ENCODE data around the gene OR2AJ1.
"Not testable (repeated sequence)": the region's sequence is repeated elsewhere in the genome, so short reads cannot be mapped to it uniquely, and the experiment has no call there.

The OR2AJ1 gene

GRCh38 chr1:247924868-247925267 is at the start of gene OR2AJ1:
Gene OR2AJ1, plus strand, starts transcription at chr1:247924889. Its CDS starts 8,880 bp downstream, at chr1:247933769.
- no peak for DNase-seq (ENCODE audit: low read depth)

- DNase-seq (ENCODE audit: low read depth) = no peak
Observed at GRCh38 chr1:247883346-247883745, 41.3 kb upstream of the OR2AJ1 start.

- DNase-seq (ENCODE audit: low read depth) = no peak
Observed at GRCh38 chr1:247884797-247885413, 39.8 kb upstream of the OR2AJ1 start.

- DNase-seq (ENCODE audit: low read depth) = no peak
Observed at GRCh38 chr1:247895163-247895637, 29.5 kb upstream of the OR2AJ1 start, which contains the start of gene OR2W3. Gene OR2W3, plus strand, starts transcription at chr1:247895587. Its CDS starts 0 bp downstream, at chr1:247895587.

- no peak for DNase-seq (ENCODE audit: low read depth)
Observed at GRCh38 chr1:247895976-247896375, 28.7 kb upstream of the OR2AJ1 start.

- DNase-seq (ENCODE audit: low read depth) = no peak
Observed at GRCh38 chr1:247904122-247904521, 20.6 kb upstream of the OR2AJ1 start.

- DNase-seq (ENCODE audit: low read depth) = no peak
Observed at GRCh38 chr1:247905181-247905580, 19.5 kb upstream of the OR2AJ1 start.

GRCh38 chr1:247905910-247906503 is 18.7 kb upstream of the OR2AJ1 start:
- no peak for DNase-seq (ENCODE audit: low read depth)

- DNase-seq (ENCODE audit: low read depth) = no peak
Observed at GRCh38 chr1:247906504-247907047, 18.1 kb upstream of the OR2AJ1 start.

- no peak for DNase-seq (ENCODE audit: low read depth)
Observed at GRCh38 chr1:247908766-247909165, 15.9 kb upstream of the OR2AJ1 start.

- DNase-seq (ENCODE audit: low read depth) = no peak
Observed at GRCh38 chr1:247913786-247914185, 10.9 kb upstream of the OR2AJ1 start.

- no peak for DNase-seq (ENCODE audit: low read depth)
Observed at GRCh38 chr1:247914941-247915662, 9.6 kb upstream of the OR2AJ1 start.

GRCh38 chr1:247919952-247920351 is 4.7 kb upstream of the OR2AJ1 start, which contains the start of gene OR2T8:
Gene OR2T8, plus strand, starts transcription at chr1:247920252. Its CDS starts 766 bp downstream, at chr1:247921018.
- no peak for DNase-seq (ENCODE audit: low read depth)

- DNase-seq (ENCODE audit: low read depth) = no peak
Observed at GRCh38 chr1:247923941-247924340, 748 bp upstream of the OR2AJ1 start.

GRCh38 chr1:247933989-247934388 is 9.3 kb downstream of the OR2AJ1 start:
- DNase-seq (ENCODE audit: low read depth) = no peak

- DNase-seq (ENCODE audit: low read depth) = no peak
Observed at GRCh38 chr1:247935781-247936180, 11.1 kb downstream of the OR2AJ1 start.

GRCh38 chr1:247936415-247936814 is 11.7 kb downstream of the OR2AJ1 start:
- DNase-seq (ENCODE audit: low read depth) = no peak

- DNase-seq (ENCODE audit: low read depth) = not testable (repeated sequence)
Observed at GRCh38 chr1:247936965-247937734, 12.5 kb downstream of the OR2AJ1 start.

- DNase-seq (ENCODE audit: low read depth) = no peak
Observed at GRCh38 chr1:247942624-247943023, 17.9 kb downstream of the OR2AJ1 start.

GRCh38 chr1:247948558-247948957 is 23.9 kb downstream of the OR2AJ1 start, which contains the start of gene OR2L8:
Gene OR2L8, plus strand, starts transcription at chr1:247948858. Its CDS starts 0 bp downstream, at chr1:247948858.
- no peak for DNase-seq (ENCODE audit: low read depth)

- no peak for DNase-seq (ENCODE audit: low read depth)
Observed at GRCh38 chr1:247953408-247953807, 28.7 kb downstream of the OR2AJ1 start.

- no peak for DNase-seq (ENCODE audit: low read depth)
Observed at GRCh38 chr1:247961791-247962190, 37.1 kb downstream of the OR2AJ1 start.
